ENCODE measurements around the gene IDH1.
"Not testable (repeated sequence)": the region's sequence is repeated elsewhere in the genome, so short reads cannot be mapped to it uniquely, and the experiment has no call there.

The IDH1 gene

GRCh38 chr2:208268156-208268952 is 13.5 kb upstream of the IDH1 start:
- Histone ChIP-seq H3K27ac (ENCODE audit: poor library complexity, severe bottlenecking) (no peak overlapping the region), H3K4me3 (ENCODE audit: severe bottlenecking) (no peak overlapping the region), H3K27me3 (ENCODE audit: insufficient read depth, poor library complexity, severe bottlenecking) (no peaks in the 10 kb centered on the region), H3K4me1 (ENCODE audit: insufficient read depth, poor library complexity, severe bottlenecking) (peaks cover 10% of the 10 kb centered on the region), H3K9me3 (ENCODE audit: severe bottlenecking) (no peaks in the 10 kb centered on the region), H3K36me3 (ENCODE audit: low read depth) (peaks cover 22% of the 10 kb centered on the region)
- no peak for TF ChIP-seq CTCF (IDR thresholded peaks at IDR 0.05; ENCODE audit: poor library complexity, severe bottlenecking)
- ATAC-seq (ENCODE audit: low read depth) (no peak), DNase-seq (ENCODE audit: low spot score) (no peak)

- not testable (repeated sequence) for H3K9me3 ChIP-seq (ENCODE audit: severe bottlenecking); DNase-seq (ENCODE audit: low spot score); H3K4me3 ChIP-seq (ENCODE audit: severe bottlenecking); H3K4me1 ChIP-seq (ENCODE audit: insufficient read depth, poor library complexity, severe bottlenecking); ATAC-seq (ENCODE audit: low read depth); H3K27me3 ChIP-seq (ENCODE audit: insufficient read depth, poor library complexity, severe bottlenecking)
- H3K27ac ChIP-seq (ENCODE audit: poor library complexity, severe bottlenecking) = peak overlapping the region; percentile 80
- H3K36me3 ChIP-seq (ENCODE audit: low read depth) = peaks cover 13% of the 10 kb centered on the region
Observed at GRCh38 chr2:208267526-208267925, 12.7 kb upstream of the IDH1 start.

GRCh38 chr2:208266936-208267335 is 12.1 kb upstream of the IDH1 start:
- Histone ChIP-seq H3K4me1 (ENCODE audit: insufficient read depth, poor library complexity, severe bottlenecking) (peaks cover 10% of the 10 kb centered on the region), H3K4me3 (ENCODE audit: severe bottlenecking) (peak overlapping the region; percentile 71), H3K27ac (ENCODE audit: poor library complexity, severe bottlenecking) (peak overlapping the region; percentile 80), H3K27me3 (ENCODE audit: insufficient read depth, poor library complexity, severe bottlenecking) (no peaks in the 10 kb centered on the region), H3K9me3 (ENCODE audit: severe bottlenecking) (no peaks in the 10 kb centered on the region), H3K36me3 (ENCODE audit: low read depth) (peaks cover 9% of the 10 kb centered on the region)
- no peak for DNase-seq (ENCODE audit: low spot score)
- TF ChIP-seq CTCF (IDR thresholded peaks at IDR 0.05; ENCODE audit: poor library complexity, severe bottlenecking) = no peak
- ATAC-seq (ENCODE audit: low read depth) = no peak

GRCh38 chr2:208266553-208266893 is 11.7 kb upstream of the IDH1 start:
- Histone ChIP-seq H3K27ac (ENCODE audit: poor library complexity, severe bottlenecking) (peak overlapping the region; percentile 80), H3K4me3 (ENCODE audit: severe bottlenecking) (peak overlapping the region; percentile 71), H3K36me3 (ENCODE audit: low read depth) (peaks cover 5% of the 10 kb centered on the region), H3K4me1 (ENCODE audit: insufficient read depth, poor library complexity, severe bottlenecking) (peaks cover 10% of the 10 kb centered on the region), H3K9me3 (ENCODE audit: severe bottlenecking) (no peaks in the 10 kb centered on the region), H3K27me3 (ENCODE audit: insufficient read depth, poor library complexity, severe bottlenecking) (no peaks in the 10 kb centered on the region)
- ATAC-seq (ENCODE audit: low read depth) (peak; percentile 3), DNase-seq (ENCODE audit: low spot score) (no peak)
- no peak for TF ChIP-seq CTCF (IDR thresholded peaks at IDR 0.05; ENCODE audit: poor library complexity, severe bottlenecking)

GRCh38 chr2:208265801-208266552 is 11.1 kb upstream of the IDH1 start, which contains the start of gene PIKFYVE:
TSS of gene PIKFYVE (plus strand) at chr2:208266255. CDS start at chr2:208271520, 5,265 bp downstream.
- ATAC-seq (ENCODE audit: low read depth) = peak; percentile 87
- H3K27ac ChIP-seq (ENCODE audit: poor library complexity, severe bottlenecking) = peak within 1 kb of the TSS; percentile 80
- H3K27me3 ChIP-seq (ENCODE audit: insufficient read depth, poor library complexity, severe bottlenecking) = no peaks in the 10 kb centered on the region
- no peak for TF ChIP-seq CTCF (IDR thresholded peaks at IDR 0.05; ENCODE audit: poor library complexity, severe bottlenecking)
- H3K36me3 ChIP-seq (ENCODE audit: low read depth) = peaks cover under 1% of the 10 kb centered on the region; the same call in 1 of the 2 replicates
- peak; percentile 96 for DNase-seq (ENCODE audit: low spot score)
- no peaks in the 10 kb centered on the region for H3K9me3 ChIP-seq (ENCODE audit: severe bottlenecking)
- peak within 1 kb of the TSS; percentile 71 for H3K4me3 ChIP-seq (ENCODE audit: severe bottlenecking)
- H3K4me1 ChIP-seq (ENCODE audit: insufficient read depth, poor library complexity, severe bottlenecking) = peaks cover 10% of the 10 kb centered on the region
